Germinal center (tissue), 1 donor: ENCODE measurements around the gene TFEB.
A peak's percentile ranks its signal among the peaks of the same experiment; 100 is the strongest.

Experiments
- DNase-seq: peaks from one replicate; pipeline ENCODE4 v3.0.0; 2012; ENCODE audit warnings: mixed read lengths, low spot score

TFEB gene

DNA sequence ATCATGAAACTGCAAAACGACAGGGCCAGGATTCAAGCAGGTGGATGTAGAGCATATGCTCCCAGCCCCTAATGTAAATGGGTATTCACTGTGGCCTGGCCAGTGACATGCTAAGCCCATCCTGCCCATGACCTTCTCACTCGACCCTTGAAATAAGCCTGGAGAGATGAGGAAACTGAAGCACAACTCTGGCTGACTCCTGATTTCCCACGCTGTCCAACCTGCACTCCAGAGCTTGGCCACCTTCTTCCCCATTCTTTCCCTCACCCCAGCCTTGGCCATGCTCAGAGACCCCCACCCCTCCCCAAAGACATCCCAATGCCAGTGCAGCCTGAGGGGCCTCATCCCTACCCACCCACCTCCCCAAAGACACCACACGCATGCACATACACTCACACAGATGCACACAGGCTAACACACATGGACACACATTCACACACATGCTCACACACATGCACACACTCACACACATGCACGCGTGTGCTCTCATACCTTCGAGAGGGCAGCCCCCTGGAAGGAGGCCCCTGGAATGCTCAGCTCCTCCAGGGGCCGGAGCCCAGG is 12.4 kb downstream of the TFEB start:
- DNase-seq: no peak

DNA sequence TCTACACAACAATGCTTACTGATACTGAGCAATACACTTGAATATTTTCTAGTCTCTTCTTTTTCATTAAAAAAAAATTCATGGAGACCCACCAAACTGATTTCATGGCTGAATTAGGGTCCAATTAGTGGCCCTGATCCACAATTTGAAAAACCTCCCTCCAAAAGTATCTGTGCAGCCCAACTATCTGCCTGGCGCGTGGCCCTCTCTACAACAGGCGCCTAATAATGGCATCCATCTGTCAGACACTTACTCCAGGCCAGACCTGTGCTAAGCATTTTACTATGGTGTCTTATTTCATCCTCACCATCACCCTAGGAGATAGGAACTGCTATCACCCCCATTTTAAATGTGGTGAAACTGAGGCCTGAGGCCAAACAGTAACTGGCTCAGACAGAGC is 14.0 kb downstream of the TFEB start:
- no peak for DNase-seq

DNA sequence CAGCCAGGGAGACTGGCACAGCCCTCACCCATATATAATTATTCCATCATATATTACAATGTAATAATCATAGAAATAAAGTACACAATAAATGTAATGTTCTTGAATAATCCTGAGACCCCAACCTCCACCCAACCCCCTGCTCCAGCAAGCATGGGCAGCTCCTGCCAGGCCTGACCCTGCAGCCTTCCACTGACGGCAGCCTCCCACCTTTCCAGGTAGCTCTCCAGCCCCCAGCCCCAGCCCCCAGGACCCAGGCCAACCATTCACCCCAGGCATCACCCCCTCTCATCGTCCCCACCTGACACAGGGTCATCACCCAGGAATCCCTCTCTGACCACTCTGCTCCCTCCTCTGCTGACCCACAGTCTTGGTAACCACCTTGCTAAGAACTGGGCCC is 14.6 kb downstream of the TFEB start:
- DNase-seq: no peak

DNA sequence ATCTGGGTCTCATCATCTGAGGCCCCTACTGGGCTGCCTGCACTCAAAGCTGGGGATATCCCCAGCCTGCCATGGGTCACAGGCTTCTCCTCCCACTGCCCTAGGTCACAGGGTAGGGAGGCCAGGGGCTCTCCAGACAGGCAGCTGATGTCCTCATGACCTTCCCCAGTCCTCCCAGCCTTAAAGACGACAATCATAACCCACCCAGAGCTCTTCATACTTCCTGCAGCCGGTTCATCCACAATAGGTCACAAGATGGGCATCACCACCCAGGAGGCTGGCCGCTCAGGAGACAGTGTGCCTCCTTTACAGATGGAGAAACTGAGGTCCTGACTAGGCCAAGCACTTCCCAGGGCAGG is 15.2 kb downstream of the TFEB start:
- DNase-seq: no peak

DNA sequence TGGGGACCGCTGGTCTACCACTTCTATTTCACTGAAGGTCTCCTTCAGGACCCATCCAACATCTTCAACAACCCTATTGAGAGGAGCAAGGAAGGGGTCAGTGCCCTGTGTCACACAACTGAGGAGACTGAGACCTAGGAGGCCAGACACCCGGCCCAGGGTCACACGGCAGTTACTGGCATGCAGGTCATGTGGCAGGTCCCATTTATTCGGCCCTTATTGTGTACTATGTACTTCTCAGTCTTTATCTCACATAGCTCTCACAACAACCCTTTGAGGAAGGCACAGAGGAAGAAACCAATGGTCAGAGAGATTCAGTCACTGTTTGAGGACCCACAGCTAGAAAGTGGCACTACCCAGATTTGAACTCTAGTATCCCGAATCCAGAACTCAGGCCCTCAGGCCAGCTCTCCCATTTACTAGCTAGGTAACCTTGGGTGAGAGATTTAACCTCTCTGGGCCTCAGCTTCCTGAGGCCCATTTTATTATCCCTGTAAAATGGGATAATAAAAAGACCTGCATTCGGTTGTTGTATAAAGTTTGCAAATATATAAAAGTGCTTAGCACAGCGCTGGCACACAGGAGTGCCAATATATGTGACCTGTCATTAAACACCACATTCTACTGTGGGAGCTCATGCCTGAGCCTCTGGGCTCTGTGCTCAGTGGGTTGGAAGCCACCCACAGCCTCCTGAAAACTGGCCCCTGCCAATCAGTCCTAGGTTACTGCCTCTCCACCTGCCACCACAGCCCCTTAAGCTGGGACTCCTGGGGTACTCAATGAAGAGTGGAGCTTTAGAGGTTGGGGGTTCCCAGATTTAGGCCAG is 15.8 kb downstream of the TFEB start:
- no peak for DNase-seq

DNA sequence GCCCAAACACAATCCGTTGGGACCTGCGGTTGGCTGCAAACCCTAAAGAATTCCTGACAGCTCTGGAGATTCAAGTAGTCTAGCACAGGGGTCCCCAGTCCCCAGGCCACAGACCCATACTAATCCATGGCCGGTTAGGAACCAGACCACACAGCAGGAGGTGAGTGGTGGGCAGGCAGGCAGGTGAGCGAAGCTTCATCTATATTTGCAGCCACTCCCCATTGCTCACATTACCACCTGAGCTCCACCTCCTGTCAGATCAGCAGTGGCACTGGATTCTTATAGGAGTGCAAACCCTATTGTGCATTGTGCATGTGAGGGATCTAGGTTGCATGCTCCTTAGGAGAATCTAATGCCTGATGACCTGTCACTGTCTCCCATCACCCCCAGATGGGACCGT is 16.6 kb downstream of the TFEB start:
- no peak for DNase-seq

DNA sequence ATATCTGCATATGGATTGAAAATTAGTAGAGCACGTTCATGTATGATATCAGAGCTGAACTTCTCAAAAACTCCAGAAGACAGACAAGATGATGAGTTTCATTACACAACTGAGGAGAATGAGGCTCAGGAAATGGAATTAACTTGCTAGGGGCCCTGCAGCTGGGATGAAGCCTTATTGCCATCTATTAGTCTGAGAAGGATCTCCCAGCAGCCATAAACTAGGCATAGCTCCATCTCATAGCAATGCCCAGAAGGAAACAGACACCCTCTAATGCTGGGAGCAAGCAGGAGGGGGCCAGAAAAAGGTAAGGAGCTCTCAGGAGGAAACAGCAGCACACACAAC is 18.0 kb downstream of the TFEB start:
- no peak for DNase-seq

DNA sequence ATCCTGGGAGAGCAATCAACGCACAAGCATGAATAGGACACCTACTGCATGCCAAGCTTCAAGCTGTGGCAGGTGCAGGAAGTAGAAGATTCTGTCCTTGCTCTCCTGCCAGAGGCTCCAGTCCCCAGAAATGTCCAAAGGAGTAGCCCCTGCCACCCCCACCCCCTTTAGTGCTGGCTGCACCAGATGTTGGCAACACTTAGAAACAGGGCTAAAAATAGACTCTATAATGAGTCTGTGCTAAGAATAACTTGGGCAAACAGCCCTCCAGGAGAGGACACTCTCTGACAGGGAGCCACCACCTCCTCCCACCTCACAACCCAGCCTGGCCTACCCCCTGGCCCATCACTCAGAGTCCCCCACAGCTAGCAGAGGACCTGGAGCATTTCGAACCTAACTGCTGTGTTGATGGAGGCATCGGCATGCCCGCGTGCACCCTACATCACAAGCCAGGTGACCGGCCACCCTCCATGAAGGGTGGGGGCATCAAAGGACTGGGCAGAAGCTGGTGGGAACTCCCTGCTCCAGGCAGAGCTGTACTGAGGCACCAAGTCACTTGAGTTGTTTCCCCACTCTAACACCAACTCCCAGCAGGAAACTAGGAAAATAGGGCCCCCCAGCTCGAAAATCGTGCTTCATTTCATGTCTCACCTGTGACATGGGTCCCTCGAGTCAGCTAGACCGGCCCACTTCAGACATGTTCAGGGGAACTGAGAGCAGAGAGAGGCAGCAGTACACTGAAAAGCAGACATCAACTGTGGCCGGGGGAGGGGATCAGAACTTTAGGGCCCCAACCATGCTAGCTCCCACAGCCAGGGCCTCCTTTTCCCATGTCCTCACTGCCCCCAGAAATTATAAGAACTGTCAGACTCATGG is 18.7 kb downstream of the TFEB start:
- no peak for DNase-seq

DNA sequence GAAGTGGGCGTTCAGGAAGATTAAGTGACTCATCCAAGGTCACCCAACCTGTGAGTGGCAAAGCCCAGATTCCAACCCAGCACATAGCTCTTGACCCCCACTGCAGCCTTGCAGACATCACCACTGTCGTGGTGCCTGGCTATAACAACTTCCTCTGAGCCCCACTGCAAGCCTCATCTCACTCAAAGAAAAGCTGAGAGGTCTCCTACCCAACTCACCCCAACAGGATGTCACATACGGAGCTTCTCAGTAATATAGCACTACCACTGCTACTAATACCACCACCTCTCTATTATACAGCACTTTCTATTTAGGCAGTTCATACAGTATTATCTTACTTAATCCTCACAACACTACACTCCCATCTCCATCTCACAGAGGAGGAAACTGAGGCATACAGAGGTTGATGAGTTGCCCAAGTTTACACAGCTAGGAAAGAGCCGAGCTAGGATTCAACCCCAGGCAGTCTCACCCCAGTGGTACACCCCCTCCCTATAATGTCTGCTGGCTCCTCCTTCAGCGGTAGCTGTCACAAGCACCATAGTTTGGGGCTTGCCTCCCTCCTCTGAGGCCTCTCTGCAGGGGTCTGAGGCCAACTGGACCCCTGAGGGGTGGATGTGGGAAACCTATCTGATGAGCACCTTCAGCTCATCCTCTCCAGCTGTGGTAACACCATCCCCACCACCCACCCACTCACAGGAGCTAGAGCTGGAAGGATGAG is 19.5 kb downstream of the TFEB start:
- no peak for DNase-seq

DNA sequence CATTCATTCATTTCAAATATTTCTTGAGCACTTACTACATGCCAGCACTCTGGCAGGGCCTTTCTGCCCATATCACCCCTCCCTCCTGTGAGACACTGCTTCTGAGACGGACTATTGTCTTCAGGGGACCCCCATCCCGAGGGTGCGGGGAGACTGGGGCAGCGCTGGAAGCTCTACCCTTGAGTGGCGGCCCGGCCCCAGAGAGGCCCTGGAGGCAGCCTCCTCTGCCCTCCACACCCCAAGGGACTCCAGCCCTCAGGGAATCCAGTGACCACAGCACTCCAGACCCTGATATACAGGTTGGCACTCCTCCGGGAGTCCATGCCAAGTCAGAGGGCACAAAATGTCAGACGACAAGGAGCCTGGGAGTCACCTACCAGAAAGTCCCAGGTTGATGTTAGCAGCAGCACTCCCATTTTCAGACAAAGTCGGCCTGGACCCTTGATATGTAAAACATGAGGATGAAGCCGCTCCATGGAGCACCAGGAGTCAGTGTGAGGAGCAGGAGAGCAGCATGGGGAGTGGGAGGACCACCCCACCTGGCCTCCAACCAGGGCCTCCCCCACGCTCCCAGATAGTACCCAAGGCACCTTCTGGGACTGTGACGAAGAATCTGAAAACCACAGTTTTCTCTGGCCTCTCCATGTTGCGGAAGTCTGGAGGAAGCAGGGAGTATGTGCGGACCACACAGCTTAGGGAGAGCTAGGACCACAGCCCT is 20.7 kb downstream of the TFEB start:
- no peak for DNase-seq

DNA sequence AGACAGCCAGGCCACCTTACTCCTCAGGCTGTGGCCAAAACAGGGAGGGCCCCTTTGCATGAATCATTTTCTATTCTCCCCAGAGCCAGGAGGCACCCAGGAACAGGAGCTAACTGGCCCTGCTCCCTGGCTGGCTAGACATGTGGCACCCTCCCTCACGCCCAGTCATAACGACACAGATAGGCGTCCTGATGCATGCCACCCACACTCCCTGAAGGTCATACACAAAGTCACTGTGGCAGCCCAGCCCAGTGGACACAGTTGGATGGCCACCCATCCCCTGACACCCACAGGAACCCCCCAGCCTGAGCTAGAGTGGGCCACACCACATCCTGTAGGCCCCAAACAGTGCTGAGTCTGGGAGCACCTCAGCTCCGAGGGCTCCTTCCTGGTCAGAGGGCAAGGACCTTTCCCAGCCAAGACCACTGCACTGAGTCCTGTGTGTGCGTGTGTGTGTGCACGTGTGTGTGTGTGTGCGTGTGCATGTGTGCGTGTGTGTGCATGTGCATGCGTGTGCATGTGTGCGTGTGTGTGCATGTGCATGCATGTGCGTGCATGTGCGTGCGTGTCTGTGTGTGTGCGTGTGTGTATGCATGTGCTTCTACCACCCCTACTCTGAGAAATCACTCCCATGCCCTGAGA is 21.6 kb downstream of the TFEB start:
- DNase-seq: no peak

DNA sequence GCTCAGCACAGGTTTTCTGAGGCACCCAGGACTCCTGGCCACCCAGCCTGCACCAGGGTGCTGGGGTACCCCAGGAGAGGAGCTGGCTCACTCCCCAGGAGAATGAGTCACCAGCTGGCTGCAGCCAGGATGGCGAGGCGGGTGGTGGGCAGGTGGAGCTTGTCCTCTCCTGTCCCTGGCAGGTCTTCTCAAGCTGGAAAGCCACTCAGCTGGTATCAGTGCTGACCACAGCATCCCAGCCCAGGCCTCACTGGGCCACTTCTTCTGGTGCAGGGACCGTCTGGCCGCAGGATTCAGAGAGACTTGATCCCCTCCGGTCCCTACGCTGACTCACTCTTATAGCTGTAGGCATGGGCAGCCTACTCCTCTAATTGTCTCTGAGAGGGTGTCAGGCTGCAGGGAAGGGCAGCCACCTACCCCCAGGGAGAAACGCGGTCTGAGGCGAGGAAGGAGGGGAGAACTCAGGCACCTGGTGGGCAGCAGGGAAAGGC is 22.2 kb downstream of the TFEB start:
- DNase-seq: no peak

DNA sequence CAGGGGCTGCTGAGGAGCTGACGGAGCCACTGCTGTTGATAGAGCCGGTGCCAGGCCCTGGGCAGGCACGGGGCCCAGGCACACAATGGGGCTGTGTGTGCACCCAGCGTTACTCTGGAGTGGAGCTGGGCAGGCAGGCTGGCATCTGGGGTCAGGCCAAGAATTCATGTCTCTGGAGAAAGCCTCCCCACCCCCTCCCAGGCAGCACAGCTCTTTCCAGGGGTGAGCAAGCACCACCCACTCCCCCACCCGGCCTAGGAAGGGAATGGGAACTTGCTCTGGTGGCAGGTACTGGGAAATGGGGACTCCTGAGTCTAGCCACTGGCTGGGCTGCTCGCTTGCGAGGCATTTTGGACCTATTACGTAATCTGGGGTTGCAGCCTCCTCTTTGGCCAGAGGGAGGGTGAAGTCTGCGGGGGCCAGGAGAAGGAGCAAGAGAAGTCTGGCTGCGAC is 22.7 kb downstream of the TFEB start:
- no peak for DNase-seq

DNA sequence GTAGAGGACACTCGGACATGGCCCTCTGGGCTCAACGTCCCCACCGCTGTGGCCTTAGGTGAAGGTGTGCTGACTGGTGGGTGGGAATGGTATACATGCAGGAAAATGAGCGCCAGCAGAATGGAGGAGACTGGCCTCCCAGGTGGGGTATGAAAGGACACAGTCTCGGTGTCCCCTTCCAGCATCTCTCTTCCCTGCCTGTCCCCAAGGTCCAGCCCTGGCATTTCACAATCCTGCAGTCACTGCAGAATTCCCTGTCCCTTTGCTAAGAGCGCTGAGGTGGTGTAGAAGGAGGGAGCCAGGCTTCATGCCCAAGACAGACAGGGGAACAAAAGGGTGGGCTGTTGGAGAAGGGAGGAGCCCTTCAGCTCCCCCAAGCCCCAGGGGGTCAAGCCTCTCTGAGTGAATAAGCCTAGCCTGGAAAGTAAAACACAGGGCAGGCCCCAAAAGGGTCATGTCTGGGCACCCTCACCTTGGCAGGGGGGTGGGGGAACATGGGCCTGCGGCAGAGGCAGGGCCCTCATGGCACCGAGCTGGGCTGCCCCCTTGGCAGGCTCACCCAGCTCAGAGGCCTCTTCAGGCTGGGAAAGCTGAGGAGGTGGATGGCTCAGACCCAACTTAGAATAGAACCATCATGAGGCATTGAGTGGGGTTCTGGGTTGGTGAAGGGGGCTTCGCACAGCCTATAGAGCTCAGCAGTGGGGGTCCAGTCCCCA is 23.9 kb downstream of the TFEB start:
- DNase-seq: no peak

DNA sequence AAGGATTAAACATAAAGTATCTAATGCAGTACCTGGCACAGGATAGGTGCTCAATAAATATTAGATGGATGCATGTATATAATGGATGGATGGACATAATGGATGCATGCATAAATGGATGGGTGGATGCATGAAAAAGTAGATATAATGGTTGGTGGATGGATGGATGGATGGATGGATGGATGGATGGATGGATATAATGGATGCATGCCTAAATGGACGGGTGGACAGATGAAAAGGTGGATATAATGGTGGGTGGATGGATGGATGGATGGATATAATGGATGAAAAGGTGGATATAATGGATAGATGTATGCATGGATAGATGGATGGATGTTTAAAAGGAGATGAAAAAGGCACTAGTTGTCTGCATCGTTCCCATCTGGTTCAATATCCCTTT is 26.0 kb downstream of the TFEB start:
- no peak for DNase-seq

DNA sequence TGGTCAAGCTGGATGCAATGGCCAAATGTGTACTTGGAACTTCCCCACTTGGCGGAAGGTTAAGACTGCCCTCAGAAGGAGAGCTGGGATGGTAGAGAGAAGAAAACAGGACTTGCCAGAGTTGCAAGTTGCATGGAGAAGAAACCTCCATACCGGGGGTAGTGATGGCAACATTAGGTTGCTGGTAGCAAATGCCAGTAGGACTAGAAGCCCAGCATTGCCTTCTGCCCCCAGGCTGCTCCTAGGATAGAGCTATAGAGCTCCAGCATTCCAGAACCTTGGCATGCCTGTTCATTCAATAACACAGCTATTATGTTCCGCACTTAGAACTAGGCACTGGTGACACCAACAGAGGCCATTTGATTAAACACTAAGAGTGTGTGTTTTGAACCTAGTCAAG is 26.6 kb downstream of the TFEB start:
- DNase-seq: no peak

DNA sequence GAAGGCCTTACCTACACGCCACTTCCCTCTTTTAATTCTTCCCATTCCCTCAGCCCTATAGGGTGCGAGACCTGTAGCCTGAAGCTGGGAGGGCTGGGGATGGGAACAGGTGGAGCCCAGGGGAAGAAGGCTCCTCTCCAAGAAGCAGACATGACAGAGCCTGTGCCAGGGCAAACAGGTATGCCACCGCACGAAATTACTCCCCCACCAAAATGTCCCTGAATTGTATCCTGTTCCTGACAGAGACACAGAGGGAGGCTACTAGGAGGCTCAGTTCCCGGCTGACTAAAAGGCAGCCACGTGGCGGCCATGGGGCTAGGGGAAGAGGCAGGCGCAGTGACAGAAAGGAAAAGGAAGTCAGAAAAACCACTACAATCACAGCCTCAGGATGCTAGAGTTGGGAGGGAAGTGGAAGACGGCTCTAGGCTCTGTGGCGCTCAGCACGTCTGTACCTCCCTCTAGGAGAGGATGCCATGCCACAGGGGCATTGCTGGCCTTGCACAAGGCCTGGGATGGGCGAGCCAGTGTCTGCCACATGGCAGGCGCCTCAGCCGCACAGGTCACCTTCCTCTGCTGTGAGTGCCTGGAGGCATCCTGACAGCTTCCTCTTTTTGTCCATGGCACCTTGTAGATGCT is 27.7 kb downstream of the TFEB start:
- peak; percentile 55 for DNase-seq

DNA sequence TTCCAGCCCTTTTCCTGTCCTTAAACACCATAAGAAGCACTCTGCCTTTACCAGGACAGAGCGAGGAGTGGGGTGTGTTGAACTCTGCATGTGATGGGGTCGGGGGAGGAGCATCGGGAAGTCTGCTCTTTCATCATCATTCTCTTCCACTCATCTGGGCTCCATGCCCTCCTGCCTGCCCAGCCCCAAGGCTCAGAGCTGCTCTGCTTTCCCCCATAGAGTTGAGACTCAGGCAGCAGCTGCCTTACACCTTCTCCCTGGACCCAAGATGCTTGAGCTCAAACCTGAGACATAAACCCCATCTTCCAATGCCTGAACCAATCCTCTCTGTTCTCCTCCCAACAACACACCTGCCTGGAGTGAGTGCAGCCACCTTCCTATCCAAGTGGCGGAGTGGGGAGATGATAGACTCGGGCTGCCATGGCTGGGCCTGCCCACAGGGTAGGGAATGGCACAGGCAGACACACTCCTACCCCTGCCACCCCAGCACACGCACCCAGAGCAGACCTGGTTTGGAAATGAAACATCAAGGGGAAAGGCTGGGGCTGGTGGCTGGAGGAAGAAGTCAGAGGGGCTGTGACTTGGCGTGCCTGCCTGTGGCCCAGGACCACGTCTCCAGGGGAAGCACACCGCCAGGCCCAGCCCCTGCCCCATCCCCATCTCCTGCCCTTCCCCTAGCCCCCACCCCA is 28.4 kb downstream of the TFEB start:
- DNase-seq: peak; percentile 62
